Measurements from ENCODE around the gene SWT1.

DNA sequence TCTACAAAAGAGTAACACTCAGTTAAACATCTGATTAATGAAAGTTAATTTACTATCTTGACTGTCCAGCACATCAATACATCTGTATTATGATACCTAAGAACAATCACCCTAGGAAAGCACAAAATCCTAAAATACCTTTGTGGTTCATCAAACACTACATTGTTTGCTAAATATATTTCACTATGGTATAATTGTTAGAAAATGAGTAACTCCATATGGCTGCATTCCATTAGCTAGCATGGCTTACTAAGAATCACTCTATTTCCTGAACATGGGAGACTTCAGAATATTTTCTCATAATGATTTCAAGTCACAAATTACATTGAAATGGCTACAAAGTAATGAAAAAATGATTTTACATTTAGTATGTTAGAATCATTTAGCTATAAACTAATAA, 12.7 kb upstream of the SWT1 start:
- no peak for TF ChIP-seq EZH2phosphoT487 (IDR thresholded peaks at IDR 0.05; ENCODE audit: insufficient read depth, low read depth)
- TF ChIP-seq EZH2 (IDR thresholded peaks at IDR 0.05; ENCODE audit: insufficient read depth, poor library complexity, severe bottlenecking): no peak

Data from GM23248 (cell line).